ENCODE measurements around the gene EMILIN2. TPM values are rescaled to one million over a fixed set of nuclear protein-coding genes. Genes with fewer than 3 reads are reported as not detected.
A peak's percentile ranks its signal among the peaks of the same experiment; 100 is the strongest.

The EMILIN2 gene
- total RNA-seq, 4 donors from 2014 or later: 17.9 to 29.9 (median 22.2) TPM

DNA sequence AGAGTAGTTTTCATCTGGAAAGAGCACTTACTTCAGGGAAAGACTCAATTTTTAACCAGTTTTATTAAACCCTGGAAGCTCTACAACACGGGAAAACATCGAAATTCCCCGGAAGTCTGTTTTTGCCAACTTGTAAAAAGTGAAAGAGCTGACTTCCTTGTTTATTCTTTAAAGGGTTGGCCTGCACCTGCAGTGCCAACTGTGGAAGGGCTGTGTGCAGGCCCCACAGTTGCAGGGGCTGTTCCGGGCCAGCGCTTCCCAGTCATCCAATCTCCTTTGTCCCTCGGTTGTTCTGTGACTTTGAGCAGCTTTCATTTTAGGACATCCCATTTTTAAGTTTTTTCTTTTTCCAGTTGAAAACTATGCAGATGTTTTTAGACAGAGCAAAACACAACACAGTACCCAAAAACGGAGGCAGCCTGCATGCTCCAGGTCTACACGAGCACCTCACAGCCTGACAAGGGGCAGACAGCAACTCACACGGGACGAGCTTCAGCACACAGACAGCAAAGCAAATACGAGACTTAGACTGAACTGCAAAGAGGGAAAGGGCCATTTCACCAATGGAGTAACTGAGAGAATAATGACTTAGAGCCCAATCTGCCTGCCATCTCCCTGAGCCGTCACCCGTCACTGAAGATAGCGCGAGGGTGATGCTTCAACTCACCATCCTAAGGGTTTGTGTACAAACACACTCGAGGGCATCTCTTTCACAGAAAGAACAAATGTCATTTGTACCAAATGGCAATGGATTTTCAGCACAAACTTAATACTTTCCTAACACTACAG, 70.6 kb downstream of the EMILIN2 start:
- Histone ChIP-seq H3K4me1 (peaks cover 14 to 18% of the 10 kb centered on the region in 2 donors), H3K27ac (peak overlapping the region; percentile 44 to 74 (median 54)), H3K27me3 (no peaks in the 10 kb centered on the region), H3K9me3 (no peaks in the 10 kb centered on the region), H3K36me3 (peaks cover 51 to 56% of the 10 kb centered on the region in 2 donors), H3K4me3 (replicated peaks in 1 of 3) (no peak overlapping the region)
- intact Hi-C loops (cut with DNase I): loop anchor here (10.0 kb wide), 1 partner anchor 143 kb away; no protein-coding TSS in a partner anchor
- WGBS, 2 donors: 38 to 43% methylated on average over 16 of the region's 16 CpGs
- peak; percentile 76 to 87 for DNase-seq
- TF ChIP-seq, protein P1, sequence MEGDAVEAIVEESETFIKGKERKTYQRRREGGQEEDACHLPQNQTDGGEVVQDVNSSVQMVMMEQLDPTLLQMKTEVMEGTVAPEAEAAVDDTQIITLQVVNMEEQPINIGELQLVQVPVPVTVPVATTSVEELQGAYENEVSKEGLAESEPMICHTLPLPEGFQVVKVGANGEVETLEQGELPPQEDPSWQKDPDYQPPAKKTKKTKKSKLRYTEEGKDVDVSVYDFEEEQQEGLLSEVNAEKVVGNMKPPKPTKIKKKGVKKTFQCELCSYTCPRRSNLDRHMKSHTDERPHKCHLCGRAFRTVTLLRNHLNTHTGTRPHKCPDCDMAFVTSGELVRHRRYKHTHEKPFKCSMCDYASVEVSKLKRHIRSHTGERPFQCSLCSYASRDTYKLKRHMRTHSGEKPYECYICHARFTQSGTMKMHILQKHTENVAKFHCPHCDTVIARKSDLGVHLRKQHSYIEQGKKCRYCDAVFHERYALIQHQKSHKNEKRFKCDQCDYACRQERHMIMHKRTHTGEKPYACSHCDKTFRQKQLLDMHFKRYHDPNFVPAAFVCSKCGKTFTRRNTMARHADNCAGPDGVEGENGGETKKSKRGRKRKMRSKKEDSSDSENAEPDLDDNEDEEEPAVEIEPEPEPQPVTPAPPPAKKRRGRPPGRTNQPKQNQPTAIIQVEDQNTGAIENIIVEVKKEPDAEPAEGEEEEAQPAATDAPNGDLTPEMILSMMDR (IDR thresholded peaks at IDR 0.05): no peak
- TF ChIP-seq POLR2A (IDR thresholded peaks at IDR 0.05): no peak

DNA sequence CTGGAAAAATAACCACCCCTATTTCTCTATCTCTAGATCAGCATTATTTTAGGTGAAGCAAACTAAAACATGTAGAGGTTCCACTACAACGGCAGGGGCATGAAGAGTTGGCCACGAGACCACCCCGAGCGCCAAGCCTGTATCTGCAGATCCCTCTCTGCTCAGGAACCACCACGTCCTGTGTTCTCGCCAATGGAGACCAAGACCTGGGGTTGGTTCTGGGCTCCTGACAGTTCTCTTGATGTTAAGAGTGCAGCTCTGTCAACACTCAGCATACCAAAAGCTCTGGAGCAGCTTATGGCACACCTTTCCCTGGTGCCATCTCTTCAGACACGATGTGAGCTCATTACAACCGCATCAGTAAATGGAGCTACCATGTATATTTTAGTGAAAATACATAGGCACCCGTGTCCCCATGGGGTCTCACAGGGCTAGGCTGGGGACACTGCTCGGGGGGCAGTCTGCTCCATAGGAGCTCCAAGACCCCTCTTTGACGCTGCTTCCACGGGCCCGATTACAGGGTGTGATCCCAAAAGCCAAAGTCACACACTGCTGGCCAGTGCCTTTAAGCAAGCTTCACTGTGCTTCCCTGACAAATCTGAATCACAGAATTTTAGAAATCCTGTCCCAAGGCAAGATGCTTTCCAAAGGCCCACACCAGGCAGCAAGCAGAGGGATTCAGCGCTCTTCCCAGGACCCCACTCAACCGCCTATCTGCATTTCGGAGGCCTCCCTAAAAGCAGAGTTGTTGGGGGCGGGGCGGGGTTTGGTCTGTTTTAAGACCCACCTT, 72.2 kb downstream of the EMILIN2 start:
- H3K36me3 ChIP-seq: peaks cover 43 to 54% of the 10 kb centered on the region in 2 donors
- H3K27ac ChIP-seq: peak overlapping the region in 1 of 3 donors; percentile 44
- intact Hi-C loops (cut with DNase I): loop anchor here (10.0 kb wide), 1 partner anchor 144 kb away; no protein-coding TSS in a partner anchor
- no peak overlapping the region for H3K4me3 ChIP-seq (replicated peaks in 1 of 3)
- TF ChIP-seq POLR2A (IDR thresholded peaks at IDR 0.05): no peak
- TF ChIP-seq, protein P1 (IDR thresholded peaks at IDR 0.05): no peak
- no peak for DNase-seq
- H3K27me3 ChIP-seq: no peaks in the 10 kb centered on the region
- 95 to 97% methylated on average over 15 to 16 of the region's 18 CpGs for WGBS, 2 donors
- H3K4me1 ChIP-seq: peaks cover 14 to 18% of the 10 kb centered on the region in 2 donors
- H3K9me3 ChIP-seq: no peaks in the 10 kb centered on the region

DNA sequence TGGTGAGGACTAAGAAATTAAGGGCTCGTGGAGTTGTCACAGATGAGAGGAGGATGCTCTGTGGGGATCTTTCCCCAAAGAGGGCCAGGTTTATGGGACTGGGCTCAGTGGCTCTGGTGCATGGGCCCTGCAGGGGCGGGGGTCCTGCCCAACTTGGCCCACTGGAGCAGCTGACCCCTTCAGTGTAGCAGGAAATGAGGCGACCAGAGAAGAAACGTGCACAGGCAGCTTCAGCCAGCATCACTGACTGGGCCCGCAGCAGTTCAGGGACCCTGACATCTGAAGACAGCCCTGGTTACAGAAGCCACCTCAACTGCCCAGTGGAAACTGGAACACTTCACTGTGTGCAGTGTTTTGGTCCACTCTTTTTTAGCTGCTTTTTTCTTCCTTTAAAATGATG, 72.8 kb downstream of the EMILIN2 start:
- no peaks in the 10 kb centered on the region for H3K27me3 ChIP-seq
- no peaks in the 10 kb centered on the region for H3K9me3 ChIP-seq
- intact Hi-C loops (cut with DNase I): loop anchor here (10.0 kb wide), 1 partner anchor 145 kb away; no protein-coding TSS in a partner anchor
- peaks cover 14 to 18% of the 10 kb centered on the region in 2 donors for H3K4me1 ChIP-seq
- peaks cover 49 to 60% of the 10 kb centered on the region in 2 donors for H3K36me3 ChIP-seq
- DNase-seq: no peak
- TF ChIP-seq, protein P1 (IDR thresholded peaks at IDR 0.05): no peak
- no peak for TF ChIP-seq POLR2A (IDR thresholded peaks at IDR 0.05)
- no peak overlapping the region for H3K27ac ChIP-seq
- no peak overlapping the region for H3K4me3 ChIP-seq (replicated peaks in 1 of 3)
- 80 to 93% methylated on average over 5 of the region's 5 CpGs for WGBS, 2 donors

GRCh38 chr18:2920027-2920426, 73.2 kb downstream of the EMILIN2 start:
- TF ChIP-seq, protein P1 (IDR thresholded peaks at IDR 0.05): no peak
- TF ChIP-seq POLR2A (IDR thresholded peaks at IDR 0.05): no peak
- Histone ChIP-seq H3K27me3 (no peaks in the 10 kb centered on the region), H3K9me3 (no peaks in the 10 kb centered on the region), H3K36me3 (peaks cover 49 to 60% of the 10 kb centered on the region in 2 donors), H3K4me3 (replicated peaks in 1 of 3) (no peak overlapping the region), H3K27ac (no peak overlapping the region), H3K4me1 (peaks cover 14 to 18% of the 10 kb centered on the region in 2 donors)
- intact Hi-C loops (cut with DNase I): no loop called here
- DNase-seq: no peak
- WGBS, 2 donors: 89 to 93% methylated on average over 7 to 11 of the region's 11 CpGs

All from thyroid gland (tissue), 4 donors.